Cerebellar cortex (tissue), 1 donor: Measurements from ENCODE around the gene GABRB3.

Experiments used
- DNase-seq: peaks from one replicate; pipeline ENCODE4 v3.0.0-alpha.2; 2015; ENCODE audit warnings: low spot score

The GABRB3 gene

DNA sequence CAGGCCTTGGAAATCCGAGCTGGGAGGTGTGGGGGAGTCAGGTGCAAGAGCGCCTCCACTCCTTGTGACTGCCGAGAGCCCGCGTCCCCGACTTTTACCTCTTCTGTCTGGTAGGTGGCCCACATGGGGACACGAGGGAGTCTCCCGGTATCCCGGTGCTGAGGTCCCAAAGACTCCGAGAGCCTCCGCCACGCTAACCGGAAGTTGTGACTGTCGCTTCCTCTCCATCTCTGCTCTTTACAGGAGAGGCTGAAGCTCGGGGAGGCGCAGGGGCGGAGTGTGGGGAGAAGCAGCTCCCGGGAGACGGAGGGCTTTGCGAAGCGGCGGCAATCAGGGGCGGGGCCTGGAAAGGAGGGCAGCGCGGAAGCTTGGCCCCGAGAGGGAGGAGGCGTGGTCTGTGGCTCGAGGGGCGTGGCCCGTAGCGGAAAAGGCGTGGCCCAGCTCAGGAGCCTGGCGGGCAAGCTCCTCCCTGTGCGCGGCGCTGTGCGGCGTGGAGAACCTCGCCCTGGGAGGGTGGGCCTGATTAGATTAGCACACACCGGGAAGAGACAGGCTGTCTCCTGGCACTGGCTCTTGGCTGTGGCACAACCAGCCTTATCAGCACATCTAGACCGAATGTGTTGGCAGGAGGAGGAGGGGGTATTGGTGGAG is 143.9 kb downstream of the GABRB3 start:
- DNase-seq = no peak

DNA sequence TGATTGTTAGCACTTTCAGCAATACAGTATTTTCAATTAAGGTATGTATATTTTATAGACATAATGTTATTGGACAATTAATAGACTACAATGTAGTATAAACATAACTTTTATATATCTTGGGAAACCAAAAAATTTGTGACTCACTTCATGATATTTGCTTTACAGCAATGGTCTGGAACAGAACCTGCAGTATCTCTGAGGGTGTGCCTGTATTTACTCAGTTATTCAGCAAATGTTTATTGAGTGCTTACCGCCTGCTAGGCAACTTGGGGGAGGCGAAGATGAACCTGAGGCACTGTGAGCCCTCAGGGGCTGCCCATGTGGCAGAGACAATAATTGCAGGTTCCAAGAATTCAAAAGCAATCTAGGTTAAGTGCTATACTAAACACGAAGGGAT is 144.8 kb downstream of the GABRB3 start:
- no peak for DNase-seq

DNA sequence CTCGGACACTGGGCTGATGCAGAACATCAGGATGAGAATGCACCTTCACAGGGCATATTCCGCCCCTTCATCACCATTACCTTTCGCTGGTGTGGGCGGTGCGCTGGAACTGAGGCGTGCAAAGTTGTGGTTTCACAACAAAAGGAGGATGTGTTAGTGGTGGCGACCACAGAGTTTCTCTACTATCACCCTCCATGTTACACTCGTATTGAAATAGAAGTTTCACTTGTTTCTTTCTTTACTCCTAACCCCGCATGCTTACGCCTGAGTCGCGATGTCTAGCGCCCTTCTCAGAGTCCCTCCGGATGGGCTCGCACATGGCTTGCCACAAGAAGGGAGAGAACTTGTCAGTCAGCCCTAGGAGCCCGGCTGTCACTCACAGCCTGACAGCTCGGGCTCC is 148.7 kb downstream of the GABRB3 start:
- no peak for DNase-seq

DNA sequence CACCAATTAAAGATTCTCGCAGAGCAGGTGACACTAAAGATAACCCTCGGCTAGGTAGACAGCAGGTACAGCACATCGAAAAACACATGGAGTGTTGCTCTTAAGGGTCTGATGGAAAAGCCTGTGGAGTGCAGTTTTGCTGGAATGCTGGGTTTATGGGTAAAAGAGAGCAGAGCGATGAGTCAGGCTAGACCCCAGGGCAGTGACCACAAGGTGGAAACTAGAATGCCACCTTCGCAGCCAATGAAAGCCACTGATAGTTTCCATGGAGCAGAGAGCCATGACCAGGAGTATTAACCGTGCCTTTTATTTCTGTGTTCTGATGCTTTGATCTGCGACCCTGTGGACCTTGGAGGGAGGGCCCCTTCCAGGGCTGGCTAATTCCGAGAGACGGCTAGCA is 149.8 kb downstream of the GABRB3 start:
- no peak for DNase-seq

DNA sequence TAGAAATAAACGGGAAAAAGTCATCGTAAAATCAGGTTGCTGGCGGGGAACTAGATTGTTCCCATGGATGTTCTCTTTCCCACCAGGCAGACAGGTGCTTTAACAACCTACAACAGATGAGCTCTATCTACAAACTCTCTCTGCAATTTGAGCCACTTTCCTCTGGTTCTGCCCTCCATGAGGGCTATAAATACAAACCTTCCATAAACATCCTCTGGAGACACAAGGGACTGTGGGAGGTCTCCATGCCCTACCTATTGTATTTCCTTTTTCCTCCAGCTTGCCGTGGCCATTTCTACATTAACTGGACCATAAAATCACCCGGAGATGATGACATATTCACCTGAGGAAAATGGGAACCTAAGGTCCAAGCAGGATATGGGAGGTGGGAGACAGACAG is 151.1 kb downstream of the GABRB3 start:
- DNase-seq = no peak

DNA sequence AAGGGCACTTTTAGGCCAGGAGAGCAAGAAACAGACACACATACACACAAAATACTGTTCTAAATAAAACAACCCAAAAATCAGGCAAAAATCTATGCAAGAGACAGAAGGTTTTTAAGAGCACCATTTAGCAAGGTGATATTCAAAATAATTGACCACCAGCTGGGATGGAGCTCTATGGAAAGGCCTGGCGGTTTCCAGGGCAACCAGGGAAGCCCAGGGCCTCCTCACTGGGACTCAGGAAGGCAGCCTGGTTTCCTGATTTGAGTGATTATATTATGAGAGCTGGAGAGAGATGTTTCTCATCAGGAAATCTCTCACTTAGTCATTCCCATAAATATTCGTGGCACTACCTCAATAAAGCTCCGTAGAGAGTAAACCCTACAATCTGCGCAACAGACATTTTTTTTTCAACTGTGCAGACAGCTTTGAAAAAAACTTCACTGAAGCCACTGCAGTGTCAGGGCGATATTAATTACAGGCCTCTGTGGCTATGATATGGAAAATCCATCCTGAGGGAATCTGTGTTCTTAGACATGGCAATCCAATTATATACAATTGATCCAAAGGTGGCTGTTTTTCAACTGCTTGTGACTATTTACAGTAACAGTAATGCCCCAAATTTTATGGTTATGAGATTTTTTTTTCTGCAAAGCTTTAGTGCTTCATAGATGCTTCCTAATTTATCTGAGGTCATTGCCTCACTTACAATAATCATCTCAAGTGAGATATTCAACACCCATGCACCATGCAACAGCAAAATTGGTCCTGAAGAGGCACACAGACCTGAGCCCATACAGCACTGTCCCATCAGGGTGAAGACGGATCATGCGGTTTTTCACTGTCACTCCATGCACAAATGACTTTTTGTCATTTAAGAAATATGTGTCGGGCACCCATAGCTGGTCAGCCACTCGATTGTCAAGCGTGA is 152.1 kb downstream of the GABRB3 start:
- DNase-seq = no peak

DNA sequence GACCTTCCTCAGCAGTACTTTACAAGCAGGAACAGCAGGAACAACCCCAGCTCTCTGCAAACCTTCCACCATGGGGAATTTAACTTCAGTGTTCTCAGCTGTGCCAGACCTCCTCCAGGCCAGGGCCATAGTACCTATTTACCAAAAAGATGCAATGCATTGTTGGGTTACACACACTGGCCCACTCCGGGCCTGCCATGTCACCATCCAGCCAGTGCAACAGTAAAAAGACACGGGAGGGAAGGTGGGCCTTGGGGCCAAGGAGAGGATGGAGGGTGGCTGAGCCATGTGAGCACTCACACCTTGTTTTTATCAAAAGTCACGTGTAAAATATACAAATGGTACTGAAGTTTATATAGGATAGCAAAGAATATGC is 157.0 kb downstream of the GABRB3 start:
- no peak for DNase-seq

DNA sequence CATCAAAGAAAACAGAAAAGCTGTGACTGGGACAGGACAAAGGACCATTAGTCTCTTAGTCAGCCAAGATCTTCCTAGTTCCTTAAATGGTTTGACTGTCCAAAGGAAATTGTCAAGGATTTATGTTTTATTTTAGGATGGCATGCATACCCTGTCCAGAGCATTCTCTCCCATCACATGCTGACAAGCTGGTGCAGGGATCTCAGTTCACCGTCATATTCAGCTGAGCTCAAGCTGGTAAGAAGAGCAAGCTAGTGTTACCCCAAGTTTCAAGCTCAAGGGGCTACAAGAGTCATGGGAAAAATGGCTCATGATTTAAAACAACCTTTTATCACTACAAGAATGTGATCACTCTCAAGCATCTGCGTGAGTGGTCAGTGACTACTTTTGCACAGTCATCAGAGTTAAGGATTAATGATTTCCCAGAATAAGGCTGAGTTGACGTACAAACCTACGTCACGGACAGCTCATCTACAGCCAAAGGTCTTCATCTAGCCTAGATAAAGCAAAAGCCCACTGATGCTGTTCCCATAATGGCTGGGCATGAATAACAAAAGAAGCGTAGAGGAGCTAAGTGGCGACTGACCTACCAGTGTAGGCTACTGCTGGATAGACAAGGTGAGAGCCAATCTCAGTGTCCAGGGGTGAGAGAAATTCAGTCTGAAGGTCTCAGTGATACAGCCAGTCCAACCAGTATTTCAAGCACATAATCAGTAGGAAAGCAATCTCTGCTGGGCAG is 157.5 kb downstream of the GABRB3 start:
- DNase-seq = no peak

DNA sequence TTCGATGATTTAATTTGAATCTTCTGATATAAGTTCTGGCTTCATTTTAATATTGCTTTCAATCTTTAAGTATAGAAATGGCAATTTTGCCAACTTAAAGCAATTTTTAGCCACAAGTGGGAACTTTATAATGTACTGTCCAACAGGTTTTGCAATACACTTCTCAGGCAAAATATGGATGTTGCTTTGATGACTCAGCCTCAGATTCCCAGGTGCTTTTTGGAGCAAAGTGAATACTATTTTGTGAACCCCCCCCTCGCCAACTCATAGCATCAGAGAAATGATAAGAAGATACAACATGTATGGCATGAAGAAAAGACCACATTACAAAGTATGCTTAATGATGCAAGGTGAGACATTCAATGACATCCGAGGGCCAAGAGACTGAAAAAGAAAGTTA is 158.1 kb downstream of the GABRB3 start:
- DNase-seq = no peak

DNA sequence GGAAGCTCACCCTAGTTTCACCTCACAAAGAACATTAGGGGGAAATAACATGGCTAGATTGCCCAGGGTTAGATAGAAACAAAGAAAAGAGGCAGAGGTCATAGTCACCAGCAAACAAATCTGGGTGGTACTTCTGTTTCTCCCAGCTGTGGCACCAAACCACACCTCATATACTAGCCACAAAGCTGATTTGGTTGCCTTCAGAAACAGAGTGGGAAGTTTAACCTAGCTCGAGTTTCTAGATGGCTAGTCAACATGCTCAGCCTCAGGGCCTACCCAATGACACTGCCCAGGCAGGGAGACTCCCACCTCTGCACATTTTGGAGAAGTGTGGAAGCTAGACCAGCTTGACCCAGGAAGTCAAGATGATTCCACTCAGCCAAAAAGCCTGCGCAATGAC is 174.2 kb downstream of the GABRB3 start:
- no peak for DNase-seq

DNA sequence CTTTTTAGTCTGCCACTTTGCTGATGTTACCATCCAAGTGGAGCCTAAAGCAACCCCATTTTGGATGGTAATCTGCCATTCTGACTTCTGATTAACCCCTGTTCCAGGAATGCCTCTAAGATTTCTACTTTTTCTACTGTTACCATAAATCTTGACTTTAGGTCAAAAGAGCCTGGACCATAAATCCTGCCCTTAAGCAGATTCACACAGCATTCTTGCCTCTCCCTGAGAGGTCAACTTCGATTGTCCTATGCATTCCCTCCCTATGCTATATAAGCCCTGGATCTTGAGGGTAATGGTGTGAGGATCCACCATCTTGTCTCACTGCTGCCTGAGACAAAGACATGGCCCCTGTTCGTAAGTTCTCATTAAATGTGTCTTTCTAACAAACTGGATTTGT is 177.3 kb downstream of the GABRB3 start:
- no peak for DNase-seq

DNA sequence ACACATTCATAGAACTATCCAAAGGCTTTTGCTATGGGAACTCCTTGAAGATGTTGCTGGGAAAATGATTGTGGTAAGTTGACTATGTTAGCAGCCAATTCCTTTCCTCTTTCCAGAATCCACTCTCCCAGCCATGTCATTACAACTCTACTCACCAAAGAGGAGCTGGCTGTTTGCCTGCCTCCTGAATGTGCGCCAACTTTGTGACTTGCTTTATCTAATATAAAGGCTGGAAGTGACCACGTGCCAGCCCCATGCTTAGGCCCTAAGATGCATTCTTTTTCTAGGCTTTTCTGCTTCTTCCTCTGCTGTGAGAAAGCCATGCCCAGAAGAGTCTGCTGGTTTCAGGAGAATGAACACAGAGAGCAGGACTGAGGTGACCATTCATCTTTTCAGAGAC is 182.2 kb downstream of the GABRB3 start:
- DNase-seq = peak; percentile 19

DNA sequence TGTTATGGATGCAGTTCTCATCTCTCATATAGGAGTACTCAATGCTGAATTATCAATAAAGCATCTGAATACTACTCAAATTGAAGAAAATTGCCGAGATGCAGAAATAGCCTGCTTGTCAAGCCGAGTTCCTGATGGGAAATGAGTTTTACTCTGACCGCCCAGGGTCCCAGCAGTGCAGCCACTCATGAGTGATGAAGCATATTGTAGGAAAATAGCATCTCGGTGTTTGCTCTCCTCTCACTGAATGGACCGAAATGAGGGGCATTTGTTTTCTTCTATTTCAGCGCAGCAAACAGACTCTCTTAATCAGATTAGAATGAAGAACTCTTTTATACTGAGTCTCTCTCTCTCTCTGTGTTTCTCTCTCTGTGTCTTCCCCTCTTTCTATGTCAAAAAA is 190.0 kb downstream of the GABRB3 start:
- no peak for DNase-seq

DNA sequence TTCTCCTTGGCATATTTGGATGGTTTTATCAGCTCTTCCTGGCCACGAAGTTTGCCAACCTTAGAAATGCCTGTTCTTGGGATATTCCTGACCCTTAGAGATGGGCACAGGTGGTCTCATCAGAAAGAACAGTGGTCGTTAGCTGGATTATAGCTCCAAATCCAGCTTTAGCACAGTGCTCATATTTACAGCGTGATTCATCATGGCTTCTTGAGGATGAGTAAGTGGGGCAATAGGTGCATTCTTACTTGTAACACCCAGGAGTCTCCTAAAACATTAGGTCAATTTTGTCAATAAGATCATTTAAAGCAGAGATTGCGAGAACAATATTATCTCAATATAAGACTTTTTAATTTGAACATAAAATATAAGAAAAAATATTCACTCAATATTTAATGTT is 191.9 kb downstream of the GABRB3 start:
- DNase-seq = no peak

DNA sequence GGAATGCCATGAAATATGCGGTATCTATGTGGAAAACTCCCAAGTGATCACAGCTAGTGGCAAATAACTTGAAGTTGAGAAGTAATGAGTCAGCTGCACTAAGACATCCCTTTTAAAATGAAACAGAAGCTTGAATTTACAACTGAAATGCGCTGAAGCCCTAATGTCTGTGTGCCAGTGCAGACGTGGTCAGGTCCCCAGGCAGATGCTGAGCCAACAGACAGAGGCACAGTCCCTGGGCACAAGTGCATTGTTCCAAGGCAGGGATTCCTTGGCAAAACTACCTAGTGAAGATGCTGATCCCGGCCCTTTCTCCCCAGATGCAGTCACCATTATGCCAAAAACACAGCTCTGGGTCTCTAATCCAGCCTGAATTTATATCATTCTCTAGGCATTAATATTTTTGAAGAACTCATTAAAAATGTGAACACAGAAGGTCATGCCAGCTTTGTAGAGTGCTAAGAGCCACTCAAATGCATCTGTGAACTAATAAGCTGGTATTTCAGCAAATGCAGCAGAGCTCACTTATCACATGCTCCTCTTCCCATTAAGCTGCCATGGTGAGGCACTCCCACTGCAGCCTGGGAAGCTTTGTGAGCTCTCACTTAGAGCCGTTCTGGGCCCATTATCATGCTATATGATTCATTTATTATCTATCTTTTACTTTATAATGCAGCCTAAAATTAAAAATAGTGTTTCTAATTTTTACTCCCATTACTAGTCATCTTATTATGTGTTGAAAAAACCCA is 200.1 kb downstream of the GABRB3 start:
- DNase-seq = no peak

DNA sequence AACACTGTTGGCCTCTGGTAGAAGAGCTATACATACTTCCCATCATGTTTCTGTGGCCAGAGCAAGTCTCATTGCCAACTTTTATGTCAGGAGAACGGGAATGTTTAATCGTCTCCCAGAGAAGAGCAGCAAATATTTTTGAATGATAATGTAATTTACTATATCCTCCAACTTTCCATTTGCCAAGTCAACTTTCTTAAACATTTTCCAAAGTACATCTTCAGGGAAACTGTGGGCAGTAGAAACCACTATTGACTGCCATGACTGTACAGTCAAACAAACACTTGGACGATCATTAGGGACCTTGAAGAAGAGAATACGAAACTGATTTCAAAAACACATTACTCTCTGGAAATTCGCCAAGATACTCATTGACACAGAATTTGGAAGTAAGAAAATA is 201.5 kb downstream of the GABRB3 start:
- no peak for DNase-seq

DNA sequence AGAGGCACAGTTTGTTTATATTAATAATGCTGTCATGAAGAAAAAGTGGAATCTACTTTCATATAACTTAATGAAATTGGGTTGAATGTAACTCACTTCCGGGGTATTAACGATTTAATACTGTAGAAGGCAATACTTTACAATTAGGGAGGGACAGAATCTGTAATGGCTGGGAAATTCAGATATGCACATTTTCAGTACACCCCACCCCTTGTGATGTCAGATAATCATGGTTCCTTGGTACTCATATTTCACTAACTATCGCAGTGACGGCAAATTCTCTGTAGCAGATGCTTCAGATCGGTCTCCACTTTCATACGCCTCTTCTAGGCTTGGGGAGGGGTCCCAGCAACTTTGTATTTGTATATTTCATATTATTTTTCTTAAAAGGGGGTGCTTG is 207.3 kb downstream of the GABRB3 start:
- DNase-seq = no peak

DNA sequence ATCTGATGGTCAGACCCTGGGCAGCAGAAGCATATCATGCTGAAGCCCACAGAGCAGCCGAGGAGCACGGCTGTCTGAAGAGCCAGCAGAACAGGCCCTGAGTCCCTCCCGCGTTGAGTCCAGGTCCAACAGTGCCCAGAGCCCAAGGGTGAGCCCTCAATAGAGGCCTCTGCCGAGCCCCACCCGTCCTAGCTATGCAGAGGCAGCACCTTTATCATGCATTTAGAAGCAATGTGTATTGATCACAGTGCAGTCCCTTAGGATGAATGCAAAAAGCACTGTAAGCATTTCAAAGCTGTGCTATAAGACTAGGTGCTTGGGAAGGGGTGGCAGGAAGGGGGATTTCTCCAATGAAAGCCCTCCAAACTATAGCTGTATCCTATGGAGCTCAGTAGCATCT is 208.5 kb downstream of the GABRB3 start:
- no peak for DNase-seq

DNA sequence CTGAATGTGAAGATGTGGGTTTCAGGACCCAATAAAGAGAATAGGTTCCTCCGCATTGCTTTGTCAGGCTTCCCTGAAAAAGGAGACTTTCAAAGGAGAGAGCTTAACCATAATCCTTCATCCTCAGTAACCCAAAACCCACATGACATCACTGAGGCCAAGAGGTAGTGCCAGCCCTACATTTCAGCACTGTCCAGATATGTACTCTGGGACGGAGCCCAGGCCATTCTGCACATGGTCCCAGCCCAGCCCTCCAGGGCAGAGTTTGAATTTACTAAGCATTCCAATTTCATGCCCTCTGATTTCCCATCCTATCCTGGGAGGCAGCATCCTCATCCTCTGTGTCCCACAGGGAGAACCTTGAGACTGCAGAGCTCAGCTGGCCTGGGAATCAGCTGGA is 210.5 kb downstream of the GABRB3 start:
- no peak for DNase-seq

DNA sequence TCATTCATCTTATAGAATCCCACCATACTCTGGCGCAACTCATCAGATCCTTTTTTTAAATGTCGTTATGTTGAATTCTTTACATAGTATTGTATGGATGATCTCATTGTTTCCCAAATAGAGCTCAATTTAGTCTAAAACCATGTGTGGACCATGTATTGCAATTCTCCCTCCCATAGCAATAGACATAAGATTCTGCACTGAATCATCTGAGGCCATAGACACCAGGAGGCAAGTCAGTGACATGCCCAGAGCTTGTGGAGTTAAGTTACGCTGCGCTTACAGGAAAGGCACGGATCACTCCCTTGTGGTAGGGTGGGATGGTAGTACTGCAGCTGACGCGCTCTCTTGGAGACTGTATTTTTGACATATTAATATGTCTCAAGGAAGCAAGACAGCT is 211.0 kb downstream of the GABRB3 start:
- no peak for DNase-seq

DNA sequence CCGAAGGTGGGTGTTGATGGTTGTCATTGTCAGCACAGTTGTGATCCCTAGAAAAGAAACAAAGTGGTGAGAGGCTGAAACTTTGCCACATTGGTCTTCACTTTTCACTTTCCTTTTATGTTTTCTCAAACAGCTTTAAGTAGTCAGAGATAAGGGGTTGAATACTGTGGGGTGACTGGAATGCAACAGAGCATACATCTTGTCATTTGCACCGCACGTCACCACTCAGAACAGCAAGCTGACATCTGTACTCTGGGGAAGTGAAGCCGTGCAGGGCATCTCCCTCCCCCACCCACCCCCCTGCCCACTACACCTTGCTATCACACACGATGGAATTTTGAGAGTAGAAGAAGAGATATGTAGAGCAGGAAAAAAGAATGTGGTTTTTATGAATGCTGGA is 211.7 kb downstream of the GABRB3 start:
- DNase-seq = no peak

DNA sequence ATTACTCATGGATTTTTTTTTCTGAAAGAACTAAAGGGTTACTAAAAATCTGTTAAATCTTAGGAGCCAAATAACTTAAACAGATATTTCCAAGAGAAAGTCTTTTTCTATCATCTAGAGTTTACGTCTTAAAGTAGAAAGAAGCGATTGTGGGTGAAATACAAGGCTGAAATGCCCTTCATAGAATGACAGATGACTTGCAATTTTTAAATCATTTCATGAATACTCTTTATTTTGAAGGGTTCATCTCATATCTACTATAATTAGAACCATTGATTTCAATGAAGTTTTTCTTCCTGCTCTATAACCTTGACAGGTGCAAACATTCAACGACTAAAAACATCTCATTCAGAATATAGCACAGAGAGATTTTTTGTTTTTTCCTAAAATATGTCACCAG is 217.0 kb downstream of the GABRB3 start:
- DNase-seq = no peak
